Nucleus accumbens (tissue), 56 donors: ENCODE results near the gene IFI44L.

Experiments used
- DNase-seq, 56 donors: peaks; one replicate each; lab custom pipeline; 2025; lab: John Stamatoyannopoulos, UW

IFI44L gene

DNA sequence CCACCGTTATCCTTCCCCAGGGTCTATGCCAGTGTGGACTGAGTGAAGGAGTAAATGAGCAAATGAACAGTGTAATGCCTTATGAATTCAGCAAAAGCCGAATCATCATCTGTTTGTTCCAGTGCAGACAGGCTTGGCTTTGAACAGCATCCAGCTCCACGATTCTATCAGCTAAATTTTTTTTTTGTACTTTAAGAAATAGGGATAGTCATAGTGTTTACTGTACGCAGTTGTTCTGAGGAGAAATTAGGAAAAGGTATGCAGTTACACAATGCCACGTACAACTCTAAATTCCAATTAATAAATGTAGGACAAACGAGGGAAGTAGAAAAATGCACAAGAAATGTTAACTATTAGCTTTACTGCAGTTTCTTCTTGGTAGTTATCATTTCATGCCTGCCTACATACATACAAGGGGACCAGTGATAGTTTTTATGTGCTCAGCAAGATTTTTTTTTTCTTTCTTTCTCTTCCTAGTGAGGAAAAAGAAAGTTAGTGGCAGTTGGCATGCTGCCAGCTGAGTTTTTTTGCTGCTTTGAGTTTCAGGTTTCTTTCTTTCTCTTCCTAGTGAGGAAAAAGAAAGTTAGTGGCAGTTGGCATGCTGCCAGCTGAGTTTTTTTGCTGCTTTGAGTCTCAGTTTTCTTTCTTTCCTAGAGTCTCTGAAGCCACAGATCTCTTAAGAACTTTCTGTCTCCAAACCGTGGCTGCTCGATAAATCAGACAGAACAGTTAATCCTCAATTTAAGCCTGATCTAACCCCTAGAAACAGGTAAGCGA is at the start of gene IFI44L:
Gene IFI44L, plus strand, starts transcription at position 646 of the 777 bp plus-strand sequence. CDS start 7,468 bp downstream, outside the sequence.
- DNase-seq, result peak in 7 of 56 donors; percentile 1 to 24 (median 9)

DNA sequence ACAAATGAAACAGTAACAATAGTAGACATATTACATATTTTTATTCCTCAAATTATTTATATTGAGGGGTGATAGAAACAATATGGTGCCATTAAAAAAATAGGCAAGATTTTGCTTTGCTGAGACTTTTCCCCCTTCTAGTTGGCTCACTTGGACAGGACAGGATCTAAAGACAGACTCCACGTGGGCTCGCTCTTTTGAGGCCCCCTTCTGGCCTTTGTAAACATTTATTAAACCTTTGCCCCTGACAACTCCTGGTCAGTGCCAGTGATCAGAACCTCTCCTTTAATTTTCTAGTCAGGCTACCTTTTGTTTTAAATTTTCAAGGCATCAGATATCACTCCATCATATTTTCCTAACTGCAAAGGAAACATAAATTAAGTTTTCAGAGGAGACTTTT is 49.7 kb upstream of the IFI44L start:
- no peak for DNase-seq

DNA sequence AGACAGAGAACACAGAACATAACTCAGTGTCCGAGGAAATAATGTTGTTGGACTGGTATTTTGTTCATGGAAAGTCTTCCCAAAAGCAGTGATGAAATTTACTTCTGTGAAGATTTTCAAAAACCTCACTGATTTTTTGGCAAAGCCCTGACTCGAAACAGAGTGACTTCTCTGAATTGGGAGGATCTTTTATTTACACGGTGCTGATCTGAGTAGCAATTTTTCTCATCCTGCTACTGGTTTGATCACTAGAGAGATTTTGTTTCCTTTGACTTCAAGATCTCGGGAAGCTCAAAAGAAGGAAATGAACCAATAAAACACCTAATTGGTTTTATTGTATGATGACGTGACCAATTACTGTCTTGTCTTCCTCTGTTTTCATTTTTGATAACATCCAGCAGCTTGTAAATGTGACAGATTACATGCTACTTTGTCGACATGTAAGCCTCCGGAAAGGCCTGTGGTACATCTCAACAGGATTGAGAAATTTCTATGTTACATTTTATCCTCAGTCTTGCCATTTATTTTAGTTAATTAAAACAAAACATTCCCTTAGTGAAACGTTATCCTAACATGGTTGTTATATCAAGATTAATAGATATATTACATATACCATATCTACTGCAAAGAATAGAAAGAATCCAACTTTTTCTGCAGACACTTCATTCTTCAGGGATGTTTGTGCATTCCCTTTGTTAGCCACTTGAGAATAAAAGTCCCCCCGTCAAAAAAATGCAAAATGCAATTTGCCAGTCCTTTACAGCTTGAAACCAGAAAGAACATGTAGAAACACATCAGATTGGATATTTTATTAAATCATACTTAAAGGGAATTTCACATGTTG is 42.8 kb upstream of the IFI44L start:
- no peak for DNase-seq

DNA sequence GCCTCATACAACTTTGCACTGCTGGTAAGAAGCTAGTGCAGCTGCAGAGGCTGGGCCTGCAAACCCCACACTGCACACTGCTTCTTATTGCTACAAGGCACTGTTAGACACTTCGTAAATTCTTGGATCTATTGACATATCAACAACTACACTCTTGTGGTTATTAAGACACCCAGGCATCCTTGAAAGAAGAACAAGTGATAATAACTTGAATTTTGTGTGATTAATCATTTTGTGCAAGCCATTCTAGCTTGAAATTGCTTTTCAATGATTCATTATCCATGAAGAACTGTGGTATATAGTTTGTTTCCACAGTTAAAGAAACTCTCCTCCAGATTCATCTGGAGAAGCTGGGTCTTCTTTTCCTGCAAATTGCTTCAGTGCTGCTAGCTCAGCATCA is 33.7 kb upstream of the IFI44L start:
- no peak for DNase-seq

DNA sequence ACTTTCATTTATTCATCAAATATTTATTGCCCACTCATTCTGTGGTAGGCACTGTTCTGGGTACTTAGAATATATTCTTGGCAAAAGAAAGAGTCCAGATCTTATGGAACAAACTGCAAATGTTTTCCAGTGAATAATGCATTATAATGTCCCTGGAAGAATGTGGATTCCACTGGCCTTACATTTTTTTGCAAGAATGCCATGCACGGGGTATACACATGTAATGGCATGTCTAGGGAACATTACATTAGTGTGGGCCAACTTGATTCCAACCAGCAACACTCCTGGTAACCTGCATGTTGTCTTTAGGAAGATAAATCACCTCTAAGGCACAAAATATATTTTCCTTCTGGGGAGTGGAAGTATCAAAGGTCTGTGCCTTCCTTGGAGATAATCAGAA is 33.0 kb upstream of the IFI44L start:
- no peak for DNase-seq

DNA sequence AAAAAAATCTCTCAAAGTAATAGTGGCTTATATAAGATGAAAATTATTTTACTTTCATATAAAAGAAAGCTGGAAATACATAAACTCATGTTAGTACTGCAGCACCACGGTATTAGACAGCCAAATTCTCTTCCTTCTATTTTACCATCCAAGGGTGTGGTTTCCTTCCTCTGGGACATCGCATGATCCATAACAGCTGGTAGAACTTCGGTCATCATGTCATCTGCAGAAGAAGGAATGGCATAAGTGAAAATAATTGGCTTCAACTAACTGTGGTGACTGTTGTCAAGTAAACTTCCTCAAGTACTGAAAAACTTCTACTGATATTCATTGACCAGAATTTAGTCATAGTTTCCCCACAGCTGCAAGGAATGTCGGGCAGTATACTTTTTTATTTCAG is 28.3 kb upstream of the IFI44L start:
- DNase-seq, result no peak

DNA sequence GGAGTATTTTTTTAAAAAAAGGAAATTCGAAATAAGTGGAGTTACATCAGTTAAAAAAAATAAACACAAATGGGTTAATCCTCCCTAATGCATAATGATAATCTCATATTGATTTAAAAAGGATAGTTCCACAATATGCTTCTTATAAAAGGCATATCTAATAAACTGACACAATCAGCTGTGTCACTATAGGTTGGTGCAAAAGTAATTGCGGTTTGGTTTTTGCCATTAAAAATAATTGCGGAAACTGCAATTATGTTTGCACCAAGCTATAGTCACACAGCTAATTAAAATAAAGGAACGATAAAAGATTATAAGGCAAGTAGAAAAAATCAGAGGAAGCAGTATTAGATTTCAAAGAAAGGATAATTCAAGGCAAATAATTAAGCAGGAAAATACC is 21.0 kb upstream of the IFI44L start:
- DNase-seq, result no peak

DNA sequence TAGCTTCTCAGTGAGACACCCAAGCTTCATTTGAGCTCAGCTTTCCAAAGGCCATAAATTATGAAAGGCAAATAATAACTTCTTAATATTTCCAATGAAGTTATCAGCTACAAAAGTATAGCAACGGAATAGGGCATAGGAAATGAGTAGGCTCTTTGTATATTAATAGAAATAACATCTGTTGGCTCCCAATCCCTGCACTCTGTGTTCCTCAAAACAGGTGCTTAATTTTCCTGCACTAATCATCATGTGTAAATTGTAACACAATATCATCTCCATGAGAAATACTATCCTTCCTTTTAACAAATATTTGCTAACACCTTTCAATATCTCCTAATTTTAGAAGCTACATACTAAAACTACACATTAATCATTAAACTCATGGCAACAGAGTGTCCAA is 19.2 kb upstream of the IFI44L start:
- DNase-seq, result no peak

DNA sequence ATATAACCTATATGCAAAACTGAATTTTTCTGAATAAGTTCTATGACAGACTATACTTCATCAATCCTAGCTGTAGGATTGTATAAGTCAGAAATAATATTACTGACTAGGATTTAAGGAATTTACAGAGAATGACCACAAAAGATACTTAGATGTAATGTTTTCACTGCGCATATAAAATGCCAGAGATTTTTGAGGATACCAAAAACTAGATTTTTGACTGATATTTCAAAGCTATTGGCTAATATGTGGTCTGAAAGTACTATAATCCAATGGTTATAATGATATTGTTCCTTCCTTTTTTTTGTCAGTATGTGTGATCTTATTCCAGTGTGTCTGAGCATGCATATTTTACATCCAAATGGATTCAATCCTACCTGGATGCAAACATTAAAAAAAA is 17.0 kb upstream of the IFI44L start:
- no peak for DNase-seq

DNA sequence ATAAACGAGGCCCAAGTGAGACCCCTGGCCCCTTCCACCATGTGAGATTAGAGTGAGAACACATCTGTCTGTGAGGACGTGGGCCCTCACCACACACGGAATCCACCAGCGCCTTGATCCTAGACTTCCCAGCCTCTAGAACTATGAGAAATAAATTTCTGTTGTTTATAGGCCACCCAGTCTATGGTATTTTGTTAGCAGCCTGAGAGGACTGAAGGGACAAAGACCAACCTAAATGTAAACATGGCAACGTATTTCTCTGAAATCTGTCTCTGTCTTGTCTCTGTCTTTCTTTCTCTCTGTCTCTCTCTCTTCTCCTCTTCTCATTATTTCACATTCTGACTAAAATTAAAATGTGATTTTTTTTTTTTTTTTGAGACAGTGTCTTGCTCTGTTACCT is 15.6 kb upstream of the IFI44L start:
- no peak for DNase-seq

DNA sequence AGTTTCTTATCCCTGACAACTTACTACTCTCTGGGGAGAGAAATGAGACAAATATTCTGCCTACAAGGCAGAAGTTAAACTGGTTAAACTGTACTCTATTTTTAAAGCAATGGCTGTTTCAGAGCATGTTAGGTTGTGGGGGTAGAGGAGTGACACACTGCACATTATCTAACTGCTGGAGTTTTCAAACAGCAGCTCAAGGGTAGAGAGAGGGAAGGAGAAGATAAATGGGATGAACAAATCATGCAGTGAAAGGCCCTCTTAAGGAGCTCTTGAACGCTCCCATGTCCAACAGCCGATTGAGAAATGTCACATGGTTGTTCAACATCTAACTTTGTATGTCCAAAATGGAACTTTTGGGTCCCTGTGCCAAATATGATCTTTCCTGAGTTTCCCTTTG is 14.0 kb upstream of the IFI44L start:
- DNase-seq, result peak in 2 of 56 donors; percentile 7 to 18

DNA sequence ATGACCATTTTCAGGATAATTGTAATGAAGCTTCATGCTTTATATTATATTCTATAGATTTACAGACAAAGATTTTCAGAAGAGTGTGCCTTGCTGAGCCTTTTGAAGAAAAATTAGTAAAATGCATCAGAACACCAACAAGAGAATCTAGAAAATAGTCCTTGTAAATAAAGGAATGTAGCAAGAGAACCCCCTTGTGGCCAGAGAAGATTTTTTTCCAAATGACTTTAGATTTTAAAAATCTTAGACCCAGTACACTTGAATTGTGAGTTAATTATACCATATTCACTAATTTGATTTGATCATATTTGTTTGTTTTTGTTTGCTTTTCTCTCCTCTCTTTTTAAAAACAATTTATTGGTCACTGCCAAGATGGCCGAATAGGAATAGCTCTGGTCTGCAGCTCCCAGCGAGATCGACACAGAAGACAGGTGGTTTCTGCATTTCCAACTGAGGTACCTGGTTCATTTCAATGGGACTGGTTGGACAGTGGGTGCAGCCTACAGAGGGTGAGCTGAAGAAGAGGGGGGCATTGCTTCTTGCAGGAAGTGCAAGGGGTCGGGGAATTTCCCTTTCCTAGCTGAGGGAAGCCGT is 12.8 kb upstream of the IFI44L start:
- DNase-seq, result no peak

DNA sequence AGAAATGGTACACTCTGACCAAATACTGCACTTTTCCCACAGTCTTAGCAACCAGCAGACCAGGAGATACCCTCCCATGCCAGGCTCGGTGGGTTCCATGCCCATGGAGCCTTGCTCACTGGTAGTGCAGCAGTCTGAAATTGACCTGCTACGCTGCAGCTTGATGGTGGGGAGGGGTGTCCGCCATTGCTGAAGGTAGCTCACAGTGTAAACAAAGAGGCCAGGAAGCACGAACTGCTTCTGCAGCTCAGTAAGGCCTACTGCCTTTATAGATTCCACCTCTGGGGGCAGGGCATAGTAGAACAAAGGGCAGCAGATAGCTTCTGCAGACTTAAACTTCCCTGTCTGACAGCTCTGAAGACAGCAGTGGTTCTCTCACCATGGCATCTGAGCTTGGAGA is 12.3 kb upstream of the IFI44L start:
- no peak for DNase-seq

DNA sequence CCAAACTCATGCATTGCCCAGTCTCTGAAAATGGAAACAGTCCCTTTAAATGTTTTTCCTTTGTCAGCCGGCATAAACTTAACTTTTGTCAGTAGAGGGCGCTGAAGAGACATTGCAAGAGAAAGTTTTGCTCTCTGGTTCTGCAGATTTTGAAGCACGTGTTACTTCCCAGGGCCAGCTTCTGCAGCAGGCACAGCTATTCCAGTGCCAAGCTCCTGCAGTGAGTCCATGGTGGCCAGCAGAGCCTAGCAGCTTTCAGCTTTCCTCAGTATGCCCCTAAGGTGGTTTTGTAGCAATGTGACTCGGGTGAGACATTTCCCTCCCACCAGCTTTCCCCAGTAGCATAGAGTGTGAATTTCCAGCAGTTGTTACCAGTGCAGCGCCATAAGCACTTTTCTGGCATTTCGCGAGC is 2.6 kb upstream of the IFI44L start:
- peak in 55 of 56 donors; percentile 12 to 85 (median 58) for DNase-seq

DNA sequence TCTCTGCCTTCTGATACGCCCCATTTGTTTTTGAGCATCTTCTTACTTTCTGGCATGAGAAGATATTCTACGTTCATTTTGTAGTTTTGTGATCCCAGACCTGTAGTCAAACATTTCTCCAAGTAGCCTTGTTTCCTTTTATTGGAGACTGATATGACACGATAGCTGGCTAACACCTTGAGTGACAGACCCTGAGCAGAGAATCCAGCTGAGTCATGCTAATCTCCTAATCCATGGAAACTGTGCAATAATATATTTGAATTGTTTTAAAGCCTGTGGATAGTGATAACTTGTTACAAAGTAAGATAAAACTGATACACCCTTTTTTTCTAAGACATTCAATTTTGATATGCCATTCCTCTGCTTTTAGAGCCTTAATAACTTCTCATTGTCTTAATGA is 1.2 kb upstream of the IFI44L start:
- DNase-seq, result no peak

DNA sequence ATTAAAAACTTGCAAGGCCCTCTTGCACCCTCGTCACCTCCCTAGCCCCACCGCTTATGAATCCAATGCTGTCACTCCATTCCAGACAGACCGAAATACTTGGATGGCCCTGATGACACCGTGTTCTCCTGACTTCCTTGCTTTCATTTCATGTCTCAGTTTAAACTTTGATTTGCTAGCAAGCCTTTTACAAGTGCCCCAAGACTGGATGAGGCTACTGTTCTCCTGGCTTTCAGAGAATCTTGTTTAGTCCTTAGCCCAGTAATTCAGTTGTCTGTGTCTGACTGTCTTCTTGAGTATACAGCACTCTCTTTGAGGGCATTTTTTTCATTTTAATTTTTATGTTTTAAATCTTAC is 824 bp upstream of the IFI44L start:
- peak in 3 of 56 donors; percentile 8 to 25 (median 20) for DNase-seq

DNA sequence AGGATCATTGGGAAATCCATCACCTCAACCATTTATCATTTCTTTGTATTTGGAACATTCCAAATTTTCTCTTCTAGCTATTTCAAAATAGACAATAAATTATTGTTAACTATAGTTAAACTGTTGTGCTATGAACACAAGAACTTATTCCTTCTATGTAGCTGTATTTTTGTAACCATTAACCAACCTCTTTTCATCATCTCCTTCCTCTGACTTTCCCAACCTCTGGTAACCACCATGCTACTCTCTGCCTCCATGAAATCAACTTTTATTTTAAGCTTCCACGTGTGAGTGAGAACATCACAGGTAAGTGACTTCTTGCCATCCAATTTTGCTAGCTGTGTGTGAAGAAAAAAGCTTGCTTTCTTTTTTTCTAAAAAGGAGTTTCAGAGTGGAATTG is 418 bp downstream of the IFI44L start:
- no peak for DNase-seq

DNA sequence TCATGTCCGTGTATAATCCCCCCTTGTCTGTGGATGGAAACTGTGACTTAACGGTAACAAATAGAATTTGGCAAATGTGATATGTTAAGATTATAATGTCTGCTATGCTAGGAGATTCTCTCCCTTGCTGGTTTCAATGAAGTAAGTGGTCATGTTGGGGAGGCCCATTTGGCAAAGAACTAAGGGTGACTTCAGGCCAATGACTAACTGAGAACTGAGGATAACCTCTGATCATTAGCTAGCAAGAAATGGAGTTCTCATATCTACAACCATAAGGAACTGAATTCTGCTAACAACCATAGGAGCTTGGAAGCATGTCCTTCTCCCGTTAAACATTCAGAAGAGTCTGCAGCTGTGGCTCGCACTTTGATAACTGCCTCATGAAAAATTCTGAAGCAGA is 2.3 kb downstream of the IFI44L start:
- no peak for DNase-seq

DNA sequence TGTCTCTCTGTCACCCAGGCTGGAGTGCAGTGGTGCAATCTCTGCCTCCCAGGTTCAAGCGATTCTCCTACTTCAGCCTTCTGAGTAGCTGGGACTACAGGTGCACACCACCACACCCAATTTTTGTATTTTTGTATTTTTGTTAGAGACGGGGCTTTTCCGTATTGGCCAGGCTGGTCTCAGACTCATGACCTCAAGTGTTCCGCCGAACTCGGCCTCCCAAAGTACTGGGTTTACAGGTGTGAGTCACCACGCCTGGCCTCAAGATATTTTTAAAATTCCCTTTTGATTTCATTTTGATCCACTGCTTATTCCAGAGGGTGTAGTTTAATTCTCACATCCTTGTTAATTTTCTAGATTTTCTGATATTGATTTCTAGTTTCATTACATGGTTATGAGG is 3.8 kb downstream of the IFI44L start:
- no peak for DNase-seq

DNA sequence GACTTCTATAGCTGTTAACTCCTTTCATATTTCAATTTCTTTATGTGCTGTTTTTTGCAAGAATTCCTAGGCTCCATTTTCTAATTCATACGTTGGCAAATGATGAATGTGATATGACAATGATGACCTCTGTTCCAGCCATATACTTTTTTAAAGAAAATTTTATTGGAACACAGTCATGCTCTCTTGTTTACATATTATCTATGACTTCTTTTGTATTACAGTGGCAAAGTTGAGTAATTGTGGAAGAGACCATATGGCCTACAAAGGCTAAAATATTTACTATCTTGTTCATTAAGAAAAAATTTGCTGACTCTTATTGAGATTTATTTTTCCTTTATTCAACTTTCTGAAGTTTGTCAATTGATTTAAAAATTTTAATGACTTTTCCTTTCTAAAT is 7.1 kb downstream of the IFI44L start:
- no peak for DNase-seq

DNA sequence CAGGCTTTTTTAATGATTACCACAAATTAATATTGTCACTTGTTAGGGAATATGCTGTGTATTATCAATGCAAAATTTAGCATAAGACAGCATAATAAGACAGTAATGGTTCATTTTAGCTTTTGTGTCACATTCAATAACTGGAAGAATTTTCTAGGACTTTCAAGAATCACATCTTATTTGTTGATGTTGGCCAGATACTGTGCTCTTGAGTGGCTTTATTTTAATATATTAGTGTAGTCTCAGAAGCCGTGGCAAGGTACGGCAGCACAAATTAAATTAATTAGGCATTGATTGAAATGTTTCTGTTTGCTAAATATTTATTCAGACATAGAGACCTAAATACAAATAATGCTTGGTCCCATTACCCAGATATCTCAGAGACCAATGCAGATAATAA is 10.4 kb downstream of the IFI44L start:
- no peak for DNase-seq

DNA sequence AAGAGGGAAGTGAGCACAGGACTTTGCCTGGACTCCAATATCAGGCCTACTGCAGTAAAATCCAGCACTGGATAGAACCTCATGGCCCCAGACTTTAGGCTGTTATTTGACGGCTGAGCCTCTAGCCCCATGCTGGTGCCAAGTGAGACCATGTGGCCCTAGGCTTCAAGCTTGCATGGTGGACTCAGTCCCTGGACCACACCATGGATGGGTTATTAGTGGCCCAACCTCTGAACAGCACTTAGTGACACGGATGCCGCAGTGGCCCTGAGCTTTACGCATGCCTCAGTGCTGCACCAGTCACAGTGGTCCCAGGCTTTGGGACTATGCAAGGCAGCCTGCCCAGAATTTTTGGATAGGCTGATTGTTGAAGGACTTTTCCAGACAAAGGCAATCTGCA is 13.0 kb downstream of the IFI44L start:
- no peak for DNase-seq
